K562 (cell line): ENCODE measurements around the gene KATNAL1. TPM values are rescaled to one million over a fixed set of nuclear protein-coding genes. Genes with fewer than 3 reads are reported as not detected.

Experiments used
- CLOCK ChIP-seq: fragments of 250-450 bp; sonication (Bioruptor Pico); IDR thresholded peaks from 2 replicates; pipeline ENCODE4 v1.4.0; 2020; ENCODE audit warnings: mild to moderate bottlenecking, moderate library complexity, borderline replicate concordance
- EHMT2 ChIP-seq: fragments of 450-650 bp; IDR thresholded peaks from 2 replicates; pipeline ENCODE4 v1.6.1; 2018; ENCODE audit warnings: antibody characterized with exemption
- FOXA3 ChIP-seq, 2 experiments: fragments of 450-650 bp in 1 of 2; sonication (generic) in 1 of 2; formaldehyde crosslinking; IDR thresholded peaks in 1 of 2; conservative IDR thresholded peaks in 1 of 2; 2 replicates each; pipeline versions ENCODE4 v1.4.0 to v1.8.0; 2020 to 2022; ENCODE audit warnings: mild to moderate bottlenecking in 2 of 2, missing genetic modification reagents in 1 of 2
- KDM5B ChIP-seq: fragments of 200-600 bp; sonication (generic); IDR thresholded peaks from 2 replicates; pipeline ENCODE4 v1.6.1; 2012; ENCODE audit warnings: low read depth, mild to moderate bottlenecking, moderate library complexity, low read length, control low read depth, inconsistent platforms; ENCODE audit not compliant: insufficient replicate concordance
- MCM3 ChIP-seq: fragments of 450-650 bp; IDR thresholded peaks from 2 replicates; pipeline ENCODE4 v1.6.1; 2016
- REST ChIP-seq, 2 experiments: fragments of 450-650 bp; formaldehyde crosslinking in 1 of 2; IDR thresholded peaks; 2 replicates each; pipeline versions ENCODE4 v1.4.0 to v1.6.1; 2014 to 2020; ENCODE audit warnings: mild to moderate bottlenecking in 2 of 2, borderline replicate concordance in 1 of 2, low read depth in 1 of 2
- SMARCA4 ChIP-seq: fragments of 450-650 bp; IDR thresholded peaks from 2 replicates; pipeline ENCODE4 v1.6.1; 2016
- ZNF780A ChIP-seq: fragments of 250-450 bp; sonication (Bioruptor Pico); IDR thresholded peaks from 2 replicates; pipeline ENCODE4 v1.5.0; 2021; ENCODE audit warnings: mild to moderate bottlenecking
- polyA plus RNA-seq, 8 experiments: library from polyadenylated mRNA; depleted of rRNA in 4 of 8; stranded (reverse) in 5 of 8; unstranded in 3 of 8; fragments of >200 nt; fragmentation: Nextera tagmentation in 2 of 8; fragmentation: Illumina TruSeq in 1 of 8; extraction: Ambion mirVana in 2 of 8; extraction: Trizol in 1 of 8; gene quantifications; 2 replicates each; pipeline versions ENCODE4 v1.2.1 to v1.2.3, GENCODE V29; 2011 to 2014; ENCODE audit warnings: inconsistent platforms in 1 of 8, missing spikeins in 1 of 8
- total RNA-seq, 7 experiments: library from RNA; depleted of rRNA in 6 of 7; stranded (reverse); fragments of >200 nt in 6 of 7; fragmentation: Illumina TruSeq in 2 of 7; extraction: Trizol in 2 of 7; gene quantifications; 2 replicates each; pipeline versions ENCODE4 v1.2.1 to v1.2.3, GENCODE V29; 2011 to 2021; ENCODE audit warnings: low replicate concordance in 1 of 7
- TF ChIP-seq, protein P1 (sequence below): fragments of 450-650 bp; IDR thresholded peaks from 2 replicates; pipeline ENCODE4 v1.6.1; 2016; ENCODE audit warnings: low read depth

The KATNAL1 gene
- total and polyA plus RNA-seq, 9 of the 15 experiments (the other 6 are each of a cell fraction or from before 2014, with no cell fraction given) = 2.5 to 8.2 (median 5.5) TPM

DNA sequence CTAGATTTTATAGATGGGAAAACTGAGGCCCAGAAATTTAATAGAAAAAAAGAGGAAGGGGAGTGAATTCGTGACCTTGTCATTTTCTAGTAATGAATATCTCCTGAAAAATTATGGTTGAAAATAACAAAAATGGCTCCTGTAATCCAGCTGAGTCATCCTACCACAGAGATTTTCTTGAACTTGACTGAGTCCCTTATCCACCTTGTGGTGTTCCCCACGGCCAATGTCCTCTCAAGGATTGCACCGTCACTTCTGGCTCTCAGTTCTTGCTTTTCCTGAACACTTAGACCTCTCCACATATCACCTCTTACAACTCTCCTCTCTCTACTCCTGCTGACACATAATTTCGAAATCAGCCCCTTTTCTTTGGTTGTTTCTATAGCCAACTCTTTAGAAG, 1.2 kb upstream of the KATNAL1 start (continued):
- TF ChIP-seq SMARCA4 (peak; percentile 59), MCM3 (no peak), KDM5B (no peak), CLOCK (no peak), EHMT2 (peak; percentile 37; the same call in 1 of the 2 replicates), ZNF780A (CRISPR knock-in tag) (no peak), FOXA3 (CRISPR knock-in tag; conservative IDR thresholded peaks at IDR 0.05 in 1 of 2, IDR thresholded peaks at IDR 0.05 in 1 of 2) (no peak), REST (IDR thresholded peaks at IDR 0.05; ENCODE audit: borderline replicate concordance) (no peak), REST (CRISPR knock-in tag; IDR thresholded peaks at IDR 0.05; ENCODE audit: low read depth) (no peak)
- TF ChIP-seq, protein P1, sequence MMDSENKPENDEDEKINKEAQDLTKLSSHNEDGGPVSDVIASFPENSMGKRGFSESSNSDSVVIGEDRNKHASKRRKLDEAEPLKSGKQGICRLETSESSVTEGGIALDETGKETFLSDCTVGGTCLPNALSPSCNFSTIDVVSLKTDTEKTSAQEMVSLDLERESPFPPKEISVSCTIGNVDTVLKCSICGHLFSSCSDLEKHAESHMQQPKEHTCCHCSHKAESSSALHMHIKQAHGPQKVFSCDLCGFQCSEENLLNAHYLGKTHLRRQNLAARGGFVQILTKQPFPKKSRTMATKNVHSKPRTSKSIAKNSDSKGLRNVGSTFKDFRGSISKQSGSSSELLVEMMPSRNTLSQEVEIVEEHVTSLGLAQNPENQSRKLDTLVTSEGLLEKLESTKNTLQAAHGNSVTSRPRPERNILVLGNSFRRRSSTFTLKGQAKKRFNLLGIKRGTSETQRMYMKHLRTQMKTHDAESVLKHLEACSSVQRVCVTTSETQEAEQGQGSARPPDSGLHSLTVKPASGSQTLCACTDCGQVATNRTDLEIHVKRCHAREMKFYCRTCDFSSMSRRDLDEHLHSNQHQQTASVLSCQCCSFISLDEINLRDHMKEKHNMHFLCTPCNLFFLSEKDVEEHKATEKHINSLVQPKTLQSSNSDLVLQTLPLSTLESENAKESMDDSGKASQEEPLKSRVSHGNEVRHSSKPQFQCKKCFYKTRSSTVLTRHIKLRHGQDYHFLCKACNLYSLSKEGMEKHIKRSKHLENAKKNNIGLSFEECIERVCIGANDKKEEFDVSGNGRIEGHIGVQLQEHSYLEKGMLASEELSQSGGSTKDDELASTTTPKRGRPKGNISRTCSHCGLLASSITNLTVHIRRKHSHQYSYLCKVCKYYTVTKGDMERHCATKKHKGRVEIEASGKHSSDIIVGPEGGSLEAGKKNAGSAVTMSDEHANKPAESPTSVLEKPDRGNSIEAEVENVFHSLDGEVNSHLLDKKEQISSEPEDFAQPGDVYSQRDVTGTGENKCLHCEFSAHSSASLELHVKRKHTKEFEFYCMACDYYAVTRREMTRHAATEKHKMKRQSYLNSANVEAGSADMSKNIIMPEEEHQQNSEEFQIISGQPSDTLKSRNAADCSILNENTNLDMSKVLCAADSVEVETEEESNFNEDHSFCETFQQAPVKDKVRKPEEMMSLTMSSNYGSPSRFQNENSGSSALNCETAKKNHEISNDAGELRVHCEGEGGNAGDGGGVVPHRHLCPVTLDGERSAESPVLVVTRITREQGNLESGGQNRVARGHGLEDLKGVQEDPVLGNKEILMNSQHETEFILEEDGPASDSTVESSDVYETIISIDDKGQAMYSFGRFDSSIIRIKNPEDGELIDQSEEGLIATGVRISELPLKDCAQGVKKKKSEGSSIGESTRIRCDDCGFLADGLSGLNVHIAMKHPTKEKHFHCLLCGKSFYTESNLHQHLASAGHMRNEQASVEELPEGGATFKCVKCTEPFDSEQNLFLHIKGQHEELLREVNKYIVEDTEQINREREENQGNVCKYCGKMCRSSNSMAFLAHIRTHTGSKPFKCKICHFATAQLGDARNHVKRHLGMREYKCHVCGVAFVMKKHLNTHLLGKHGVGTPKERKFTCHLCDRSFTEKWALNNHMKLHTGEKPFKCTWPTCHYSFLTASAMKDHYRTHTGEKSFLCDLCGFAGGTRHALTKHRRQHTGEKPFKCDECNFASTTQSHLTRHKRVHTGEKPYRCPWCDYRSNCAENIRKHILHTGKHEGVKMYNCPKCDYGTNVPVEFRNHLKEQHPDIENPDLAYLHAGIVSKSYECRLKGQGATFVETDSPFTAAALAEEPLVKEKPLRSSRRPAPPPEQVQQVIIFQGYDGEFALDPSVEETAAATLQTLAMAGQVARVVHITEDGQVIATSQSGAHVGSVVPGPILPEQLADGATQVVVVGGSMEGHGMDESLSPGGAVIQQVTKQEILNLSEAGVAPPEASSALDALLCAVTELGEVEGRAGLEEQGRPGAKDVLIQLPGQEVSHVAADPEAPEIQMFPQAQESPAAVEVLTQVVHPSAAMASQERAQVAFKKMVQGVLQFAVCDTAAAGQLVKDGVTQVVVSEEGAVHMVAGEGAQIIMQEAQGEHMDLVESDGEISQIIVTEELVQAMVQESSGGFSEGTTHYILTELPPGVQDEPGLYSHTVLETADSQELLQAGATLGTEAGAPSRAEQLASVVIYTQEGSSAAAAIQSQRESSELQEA = no peak
